Stimulated activated naive CD4-positive, alpha-beta T cell (primary cell): Measurements from ENCODE around the gene PCDHA1.
A peak's percentile ranks its signal among the peaks of the same experiment; 100 is the strongest.

Experiments
- DNase-seq, 6 experiments: peaks; one replicate each; lab custom pipeline; 2025; lab: John Stamatoyannopoulos, UW

PCDHA1 gene

DNA sequence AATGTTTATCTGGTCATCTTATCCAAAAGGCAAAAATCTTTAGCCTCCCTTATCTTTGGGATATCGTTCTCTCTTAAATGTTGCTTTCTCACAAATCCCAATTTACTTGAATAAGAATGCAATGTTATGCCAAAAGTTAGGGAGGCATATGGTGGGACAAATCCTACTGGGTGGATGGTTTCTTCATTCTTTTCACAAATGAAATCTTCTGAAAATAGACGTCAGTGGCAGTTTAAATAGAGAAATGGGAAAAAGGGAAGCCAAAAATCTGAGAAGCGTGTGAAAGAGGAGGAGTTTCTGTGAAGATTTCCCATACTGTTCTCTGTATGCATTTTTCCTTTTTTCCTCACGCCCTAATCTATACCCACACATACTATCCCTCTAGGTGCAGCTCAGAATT, 137.7 kb downstream of the PCDHA1 start:
- no peak for DNase-seq

DNA sequence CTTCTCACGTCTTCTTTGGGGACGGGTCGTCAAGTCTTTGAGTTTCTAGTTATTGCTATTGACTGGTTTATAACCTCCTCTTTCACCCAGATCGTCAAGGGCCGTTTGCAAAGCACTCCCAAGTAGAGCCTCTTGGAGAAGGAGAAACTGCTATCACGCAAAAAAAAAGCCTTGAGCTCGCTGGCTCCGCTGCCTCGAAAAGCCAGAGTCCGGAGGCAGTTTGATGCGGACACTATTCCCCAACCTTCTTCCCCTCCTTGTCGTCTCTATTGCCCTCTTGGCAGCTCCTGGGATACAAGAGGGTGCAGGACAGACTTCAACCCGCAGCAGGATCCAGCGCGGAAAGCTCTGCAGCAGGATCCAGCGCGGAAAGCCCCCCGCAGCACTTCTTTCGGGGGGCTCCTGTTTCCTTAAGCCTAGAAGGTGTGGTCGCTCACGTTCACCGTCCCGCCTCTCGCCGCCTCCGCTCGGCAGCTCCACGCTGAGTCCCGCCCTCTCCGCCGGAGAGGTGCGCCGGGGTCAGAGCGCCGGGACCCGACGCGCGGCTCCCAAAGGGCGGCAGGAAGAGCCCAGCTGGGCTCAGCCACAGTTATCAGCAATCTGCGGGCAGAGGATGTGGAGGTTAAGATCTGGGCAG, 140.0 kb downstream of the PCDHA1 start, which contains the start of gene PCDHAC1:
Gene PCDHAC1, plus strand, starts transcription at position 494 of the 637 bp plus-strand sequence. CDS start 594 bp downstream, outside the sequence.
- DNase-seq = no peak

DNA sequence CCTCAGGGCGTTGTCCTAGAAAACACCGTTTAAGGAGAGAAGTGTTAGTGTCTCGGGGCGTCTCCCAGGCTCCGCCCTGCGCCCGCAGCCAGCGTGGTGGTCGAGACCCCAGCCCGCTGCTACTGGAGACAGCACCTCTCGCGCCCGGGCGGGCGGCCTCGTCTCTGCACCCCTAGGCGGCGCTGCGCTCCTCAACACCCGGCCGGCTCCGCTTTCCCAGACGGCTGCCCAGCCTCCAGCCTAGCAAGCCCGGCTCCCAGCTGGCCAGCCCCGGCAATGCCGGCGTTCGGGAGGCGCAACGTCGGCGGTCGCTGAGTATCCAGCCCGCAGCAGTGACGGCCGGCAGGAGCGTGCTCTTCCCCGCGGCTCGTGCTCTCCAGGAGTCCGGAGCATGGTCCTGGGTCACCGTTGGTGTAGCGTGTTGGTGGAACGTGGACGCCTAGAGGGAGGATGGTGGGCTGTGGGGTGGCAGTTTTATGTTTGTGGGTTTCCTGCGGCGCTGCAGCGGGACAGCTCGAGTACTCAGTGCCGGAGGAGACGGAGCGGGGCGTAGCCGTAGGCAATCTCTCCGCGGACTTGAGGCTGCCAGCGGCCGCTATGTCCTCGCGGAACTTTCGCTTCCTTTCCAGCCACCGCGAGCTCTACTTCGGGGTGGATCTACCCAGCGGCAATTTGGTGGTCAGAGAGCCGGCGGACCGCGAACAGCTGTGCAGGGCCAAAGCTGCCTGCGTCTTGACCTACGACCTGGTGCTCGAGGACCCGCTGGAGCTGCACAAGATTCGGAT, 140.7 kb downstream of the PCDHA1 start:
- peak in 2 of 6 experiments; percentile 0 to 3 for DNase-seq

DNA sequence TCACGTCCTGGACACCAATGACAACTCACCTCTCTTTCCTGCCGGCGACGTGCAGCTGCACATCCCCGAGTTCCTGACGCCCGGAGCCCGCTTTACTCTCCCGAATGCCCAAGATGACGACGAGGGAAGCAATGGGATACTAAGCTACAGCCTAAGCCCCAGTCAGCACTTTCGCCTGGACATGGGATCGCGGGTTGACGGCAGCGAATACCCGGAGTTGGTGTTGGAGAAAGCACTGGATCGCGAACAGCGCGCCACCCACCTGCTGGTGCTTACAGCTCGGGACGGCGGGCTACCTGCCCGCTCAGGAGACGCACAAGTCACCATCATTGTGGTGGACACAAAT, 141.3 kb downstream of the PCDHA1 start:
- no peak for DNase-seq

DNA sequence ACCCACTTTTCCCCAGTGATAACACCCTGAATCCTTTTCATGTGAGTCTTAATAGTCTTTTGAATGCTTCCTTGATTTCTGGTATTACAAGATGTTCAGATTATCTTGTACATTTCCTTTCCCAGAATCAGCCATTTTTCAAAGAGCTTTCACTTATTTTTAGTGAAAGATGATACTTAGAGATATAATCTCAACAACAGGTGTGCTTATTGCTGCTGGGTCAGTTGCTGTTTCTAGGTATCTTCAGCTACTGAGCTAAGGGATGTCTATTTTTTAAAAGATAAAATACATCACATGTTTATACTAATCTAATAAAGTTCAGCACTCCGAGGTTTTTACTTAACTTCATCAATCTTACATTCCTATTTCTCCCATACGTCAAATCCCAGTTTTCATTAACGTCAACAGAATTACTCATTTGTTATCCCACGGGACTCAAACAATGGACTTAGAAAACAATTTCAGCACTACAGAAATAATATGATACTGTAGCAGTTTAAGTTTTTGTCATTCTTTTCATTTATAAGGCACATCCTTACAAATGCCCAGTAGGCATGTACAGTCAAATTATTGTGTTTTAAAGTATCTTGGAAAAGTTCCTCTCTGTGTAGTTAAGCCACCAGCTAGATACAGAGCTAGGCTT, 149.1 kb downstream of the PCDHA1 start:
- no peak for DNase-seq

DNA sequence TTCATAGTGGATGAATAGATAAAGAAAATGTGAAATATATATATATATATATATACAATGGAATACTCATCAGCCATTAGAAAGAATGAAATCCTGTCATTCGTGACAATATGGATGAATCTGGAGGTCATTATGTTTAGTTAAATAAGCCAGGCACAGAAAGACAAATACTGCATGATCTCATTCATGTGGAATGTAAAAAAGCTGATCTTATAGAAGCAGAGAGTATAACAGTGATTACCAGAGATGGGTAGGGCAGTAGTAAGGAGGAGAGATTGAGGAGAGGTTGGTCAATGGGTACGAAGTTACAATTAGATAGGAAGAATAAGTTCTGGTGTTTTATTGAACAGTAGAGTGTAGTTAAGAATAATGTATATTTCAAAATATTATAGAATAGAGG, 160.6 kb downstream of the PCDHA1 start:
- no peak for DNase-seq

DNA sequence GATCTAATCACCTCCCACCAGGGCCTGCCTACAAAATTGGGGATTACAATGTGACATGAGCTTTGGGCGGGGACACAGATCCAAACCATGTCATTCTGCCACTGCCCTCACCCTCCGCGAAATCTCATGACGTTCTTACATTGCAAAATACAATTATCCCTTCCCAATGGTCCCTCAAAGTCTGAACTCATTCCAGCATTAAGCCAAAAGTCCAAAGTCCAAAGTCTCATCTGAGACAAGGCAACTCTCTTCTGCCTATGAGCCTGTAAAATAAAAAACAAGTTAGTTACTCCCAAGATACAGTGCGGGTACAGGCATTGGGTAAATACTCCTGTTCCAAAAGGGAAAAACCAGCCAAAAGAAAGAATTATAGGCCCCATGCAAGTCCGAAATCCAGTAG, 165.7 kb downstream of the PCDHA1 start:
- no peak for DNase-seq

DNA sequence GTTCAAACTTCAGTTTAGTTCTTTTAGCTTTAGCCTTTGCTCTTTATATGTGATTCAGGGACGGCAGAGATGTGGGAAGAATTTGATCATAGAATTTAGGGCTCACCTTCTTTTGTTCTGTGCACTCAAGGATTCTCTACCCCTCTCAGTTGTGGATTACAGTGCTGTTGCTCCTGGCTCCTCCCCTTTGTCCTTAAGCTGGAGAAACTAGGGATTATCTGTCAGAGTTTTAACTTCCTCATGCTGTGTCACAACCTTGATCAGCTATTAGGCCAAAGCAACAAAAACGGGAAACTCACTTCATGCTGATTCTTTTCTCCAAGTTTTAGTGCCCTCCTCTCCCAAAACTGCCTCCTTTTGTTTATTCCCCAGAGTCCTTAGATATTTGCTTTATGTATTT, 167.3 kb downstream of the PCDHA1 start:
- no peak for DNase-seq

DNA sequence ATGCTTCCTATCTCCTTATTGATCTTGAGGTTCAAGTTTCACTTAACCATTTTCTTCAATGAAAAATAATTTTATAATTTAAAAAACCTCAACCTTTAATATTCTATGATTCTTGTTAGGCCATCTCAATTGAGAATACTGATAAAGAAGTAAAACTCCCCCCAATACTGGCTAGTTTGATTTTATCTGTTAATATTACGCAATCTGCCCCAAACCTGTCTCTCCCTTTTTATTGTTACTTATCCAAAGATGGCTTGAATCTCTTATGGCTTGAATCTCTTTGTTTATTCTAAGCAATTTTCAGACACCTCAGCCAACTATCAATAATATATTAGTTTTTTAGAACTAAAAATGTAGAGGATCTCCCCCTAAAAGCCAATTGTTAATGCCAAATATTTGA, 176.2 kb downstream of the PCDHA1 start:
- DNase-seq = no peak

DNA sequence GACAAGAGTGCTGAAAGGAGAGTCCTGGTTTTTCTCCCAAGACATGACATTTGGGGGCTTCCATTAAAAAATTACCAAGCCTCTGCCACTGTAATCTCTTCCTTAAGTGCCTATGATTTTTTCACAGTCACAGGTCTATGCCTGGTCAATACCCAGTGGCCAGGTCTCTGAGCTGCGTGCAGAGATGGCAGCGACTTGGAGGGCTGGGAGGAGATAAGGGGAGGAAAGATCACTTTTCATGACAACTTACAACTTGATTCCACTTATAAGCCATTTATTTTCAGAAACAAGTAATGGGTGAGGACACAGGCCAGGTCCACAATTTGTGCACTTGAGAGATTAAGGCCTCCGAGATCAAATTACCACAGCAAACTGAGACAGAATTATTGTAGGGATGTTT, 178.4 kb downstream of the PCDHA1 start:
- no peak for DNase-seq

DNA sequence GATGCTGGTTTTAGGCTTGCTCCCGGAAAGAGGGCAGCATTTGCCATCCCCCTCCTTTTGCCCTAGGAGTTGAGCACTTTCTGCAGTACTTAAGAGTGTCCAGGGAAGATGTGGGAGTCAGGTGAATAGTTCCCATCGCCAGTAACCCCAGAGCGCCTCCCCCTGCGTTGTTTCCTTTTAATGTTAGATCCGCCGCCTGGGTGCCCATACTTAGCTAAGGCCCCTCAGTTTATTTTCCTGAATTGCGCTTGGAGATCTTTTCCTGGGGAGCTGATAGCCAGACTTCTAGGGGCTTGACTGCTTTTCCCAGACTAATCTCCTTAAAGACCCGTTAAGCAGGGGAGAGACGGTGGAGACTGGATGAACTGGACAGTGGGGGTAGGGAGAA, 180.0 kb downstream of the PCDHA1 start:
- DNase-seq = no peak

DNA sequence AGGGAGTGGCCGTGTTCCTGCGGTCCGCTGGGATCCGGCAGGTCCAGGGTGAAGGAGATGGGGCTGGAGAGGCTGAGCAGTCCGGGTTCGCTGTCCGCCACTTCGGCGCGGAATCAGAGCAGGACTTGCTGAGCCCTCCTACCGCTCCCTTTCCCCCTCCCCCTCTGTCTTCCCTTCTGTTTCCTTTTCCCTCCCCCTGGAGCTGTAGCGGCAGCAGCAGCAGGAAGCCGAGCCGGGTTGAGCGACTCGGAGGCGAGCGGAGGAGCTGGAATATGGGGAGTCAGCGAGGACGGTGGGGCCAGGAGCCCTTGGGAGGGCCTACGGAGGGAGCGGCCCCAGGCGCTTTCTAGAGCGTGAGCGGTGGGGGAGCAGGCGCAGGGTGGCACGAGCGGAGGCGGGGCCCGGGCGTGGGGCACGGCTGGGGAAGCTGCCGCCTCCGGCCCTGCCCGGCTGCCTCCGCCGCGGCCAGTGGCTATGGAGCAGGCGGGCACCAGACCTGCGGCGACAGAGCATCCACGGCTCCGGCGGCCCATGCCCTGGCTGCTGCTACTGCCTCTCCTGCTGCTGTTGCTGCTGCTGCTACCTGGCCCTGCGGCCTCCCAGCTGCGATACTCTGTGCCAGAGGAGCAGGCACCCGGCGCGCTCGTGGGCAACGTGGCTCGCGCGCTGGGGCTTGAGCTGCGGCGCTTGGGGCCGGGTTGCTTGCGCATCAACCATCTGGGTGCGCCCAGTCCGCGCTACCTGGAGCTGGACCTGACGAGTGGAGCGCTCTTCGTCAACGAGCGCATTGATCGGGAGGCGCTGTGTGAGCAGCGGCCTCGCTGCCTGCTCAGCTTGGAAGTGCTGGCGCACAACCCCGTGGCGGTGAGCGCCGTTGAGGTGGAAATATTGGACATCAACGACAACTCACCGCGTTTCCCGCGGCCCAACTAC, 180.6 kb downstream of the PCDHA1 start, which contains the start of gene PCDHAC2:
Gene PCDHAC2, plus strand, starts transcription at position 184 of the 933 bp plus-strand sequence. Its CDS starts 291 bp downstream, at position 475.
- no peak for DNase-seq

DNA sequence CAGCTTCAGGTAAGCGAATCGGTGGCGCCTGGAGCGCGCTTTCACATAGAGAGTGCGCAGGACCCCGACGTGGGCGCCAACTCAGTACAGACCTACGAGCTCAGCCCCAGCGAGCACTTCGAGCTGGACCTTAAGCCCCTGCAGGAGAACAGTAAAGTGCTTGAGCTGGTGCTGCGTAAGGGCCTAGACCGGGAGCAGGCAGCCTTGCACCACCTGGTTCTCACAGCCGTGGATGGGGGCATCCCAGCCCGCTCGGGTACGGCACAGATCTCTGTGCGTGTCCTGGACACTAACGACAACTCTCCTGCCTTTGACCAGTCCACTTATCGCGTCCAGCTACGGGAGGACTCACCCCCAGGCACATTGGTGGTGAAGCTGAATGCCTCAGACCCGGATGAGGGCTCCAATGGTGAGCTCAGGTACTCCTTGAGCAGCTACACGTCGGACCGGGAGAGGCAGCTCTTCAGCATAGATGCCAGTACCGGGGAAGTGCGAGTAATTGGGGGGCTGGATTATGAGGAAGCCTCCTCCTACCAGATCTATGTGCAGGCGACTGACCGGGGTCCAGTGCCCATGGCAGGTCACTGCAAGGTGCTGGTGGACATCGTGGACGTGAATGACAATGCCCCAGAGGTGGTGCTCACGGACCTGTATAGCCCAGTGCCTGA, 181.4 kb downstream of the PCDHA1 start:
- DNase-seq = no peak

DNA sequence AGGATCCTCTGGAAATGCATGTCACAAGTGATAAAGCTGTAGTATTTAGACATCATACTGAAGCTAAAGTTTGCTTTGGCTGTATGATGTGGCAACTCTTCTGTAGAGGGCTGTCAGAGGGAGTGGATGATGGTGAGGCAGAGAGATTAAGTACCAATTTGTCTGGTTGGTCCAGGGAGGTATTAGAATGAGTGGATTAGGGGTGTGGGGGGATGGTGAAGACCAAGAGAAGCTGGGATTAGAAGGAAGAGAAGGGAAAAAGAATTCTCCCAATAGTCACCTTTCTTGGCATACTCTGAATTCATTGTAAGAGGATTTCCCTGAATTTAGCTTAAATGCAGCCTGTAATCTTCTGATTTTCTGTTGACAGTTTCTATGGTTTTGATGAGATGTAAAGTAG, 183.9 kb downstream of the PCDHA1 start:
- no peak for DNase-seq

DNA sequence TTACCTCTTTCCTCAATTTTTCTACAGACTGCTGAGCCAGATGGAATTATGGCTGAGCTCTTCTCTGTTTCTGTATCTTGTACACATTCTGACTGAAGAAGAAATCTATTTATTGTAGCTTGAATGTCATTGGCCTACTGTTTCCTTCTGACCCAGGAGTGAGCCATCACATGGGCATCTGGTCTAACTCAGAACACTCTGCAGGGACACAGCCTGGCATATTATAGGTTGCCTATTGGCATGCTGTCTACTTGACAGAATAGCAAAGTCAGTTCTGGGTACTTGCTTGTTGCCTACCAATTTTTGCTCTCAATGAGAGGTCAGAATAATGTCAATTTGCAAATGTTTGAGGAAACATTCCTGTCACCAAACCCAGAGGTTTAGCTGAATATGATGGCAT, 187.6 kb downstream of the PCDHA1 start:
- no peak for DNase-seq

DNA sequence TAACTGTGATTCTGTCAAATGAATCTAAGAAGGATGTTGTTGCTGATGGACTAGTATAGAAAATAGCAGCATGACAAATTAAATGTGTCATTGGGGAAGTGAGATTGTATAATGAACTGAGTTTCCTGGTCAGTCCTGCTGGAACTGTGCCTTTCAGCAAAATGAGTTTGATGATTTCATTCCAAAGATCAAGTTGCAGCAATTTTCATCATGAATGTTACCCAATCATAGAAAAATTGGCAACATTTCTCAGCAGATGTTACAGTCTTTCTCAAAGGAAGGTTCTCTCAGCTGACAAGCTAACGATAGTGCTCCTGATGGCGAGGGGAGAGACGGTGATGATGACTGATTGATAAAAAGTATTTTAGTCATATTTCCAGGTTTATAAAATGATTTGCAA, 191.1 kb downstream of the PCDHA1 start:
- no peak for DNase-seq

DNA sequence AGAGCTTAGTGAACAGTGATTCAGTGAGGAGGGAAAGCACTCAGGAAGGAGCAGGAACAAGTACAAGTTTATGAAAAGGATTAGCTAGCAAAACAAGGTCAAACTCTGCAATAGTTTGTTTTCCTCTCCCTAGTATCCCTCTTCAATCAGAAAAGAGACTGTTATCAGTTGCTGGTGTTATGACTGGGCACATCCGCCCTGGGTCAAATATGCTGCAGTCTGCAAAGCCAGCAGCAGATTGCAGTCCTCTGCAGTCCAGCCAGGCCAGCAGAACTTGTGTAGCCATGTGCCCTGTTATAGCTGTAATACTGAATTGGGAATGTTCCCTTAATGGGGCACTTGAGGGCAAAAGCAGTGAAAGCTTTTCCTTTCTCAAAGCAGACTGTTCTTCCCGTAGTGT, 192.3 kb downstream of the PCDHA1 start:
- no peak for DNase-seq

DNA sequence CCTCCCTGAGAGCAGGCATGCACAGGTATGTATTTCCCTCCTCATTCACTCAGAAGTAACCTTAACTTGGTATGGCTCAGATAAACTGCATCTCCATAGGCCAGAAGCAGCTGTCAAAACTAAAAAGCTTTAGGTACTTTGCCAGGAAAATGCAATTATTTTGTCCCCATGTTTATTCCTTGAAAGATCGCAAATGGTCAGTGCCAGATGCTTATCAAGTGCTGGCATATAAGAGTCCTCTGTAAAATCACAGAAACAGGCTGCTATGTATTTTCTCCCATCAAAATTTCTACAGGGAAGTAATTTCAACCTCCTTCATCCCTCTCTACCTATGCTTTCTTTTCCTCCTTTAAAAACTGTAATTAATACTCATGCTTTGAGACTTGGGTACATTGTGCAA, 193.0 kb downstream of the PCDHA1 start:
- DNase-seq = no peak

DNA sequence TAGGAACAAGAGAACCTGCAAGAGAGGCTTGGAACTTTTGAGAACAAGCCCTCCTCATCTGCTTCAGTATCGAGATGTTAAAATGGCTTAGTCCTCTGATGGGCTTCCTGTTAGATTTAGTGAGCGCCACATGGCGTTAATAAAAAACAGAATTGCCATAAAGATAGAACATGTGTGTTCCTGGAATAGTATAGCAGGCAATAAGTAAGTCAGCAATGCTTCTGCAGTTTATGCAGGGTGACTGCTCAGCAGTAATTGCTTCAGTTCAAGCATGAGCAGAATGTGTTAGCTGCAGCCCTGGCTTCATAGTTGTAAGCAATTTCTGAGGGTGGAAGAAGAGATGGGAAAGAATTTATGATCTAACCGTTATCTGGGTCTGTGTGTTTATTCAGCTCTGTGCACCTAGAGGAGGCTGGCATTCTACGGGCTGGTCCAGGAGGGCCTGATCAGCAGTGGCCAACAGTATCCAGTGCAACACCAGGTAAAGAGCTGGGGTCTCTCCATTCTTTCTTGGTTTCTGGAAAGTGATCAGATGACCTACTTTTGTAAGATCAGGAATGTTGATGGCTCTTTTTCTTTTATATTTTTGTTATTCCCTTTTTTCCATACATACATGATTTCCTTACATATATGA, 196.3 kb downstream of the PCDHA1 start:
- DNase-seq = no peak

DNA sequence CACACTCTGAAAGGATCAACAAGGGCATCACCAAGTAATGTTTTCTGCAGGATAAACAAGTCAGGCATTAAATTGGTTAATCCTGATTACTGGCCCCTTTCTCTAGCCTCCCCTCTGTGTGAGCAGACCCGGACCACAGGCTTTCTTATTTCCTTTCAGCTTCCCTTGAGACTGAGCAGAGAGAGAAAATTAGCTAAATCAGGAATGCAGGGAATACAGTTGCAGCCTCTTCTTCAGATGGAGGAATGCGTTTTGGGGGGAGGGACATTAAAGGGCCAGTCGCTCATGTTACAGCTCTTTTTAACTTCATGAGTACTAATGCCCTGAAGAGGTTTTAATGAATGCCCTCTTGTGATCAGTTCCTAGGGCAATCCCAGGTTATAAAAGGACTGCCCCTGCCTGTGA, 200.2 kb downstream of the PCDHA1 start:
- no peak for DNase-seq

DNA sequence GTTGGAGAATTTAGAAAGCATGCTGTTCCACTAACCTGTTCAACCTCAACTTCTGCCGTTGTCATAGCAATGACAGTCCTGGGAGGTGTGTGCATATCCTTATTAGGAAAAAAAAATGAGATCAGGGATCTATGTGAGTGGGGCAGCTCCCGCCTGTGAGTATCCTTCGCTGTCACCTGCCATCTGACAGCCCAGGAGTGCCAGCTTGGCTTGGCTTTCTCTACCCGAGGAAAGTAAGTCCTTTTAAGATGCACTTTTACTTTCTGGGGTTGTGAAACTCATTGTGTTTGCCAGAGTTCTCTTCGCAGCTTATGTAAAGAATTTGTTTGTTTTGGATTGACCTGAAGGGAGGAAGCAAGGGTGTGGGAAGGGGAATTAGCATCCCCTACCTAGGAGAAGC, 202.2 kb downstream of the PCDHA1 start:
- no peak for DNase-seq
